ENCODE measurements around the gene RFX3.
A peak's percentile ranks its signal among the peaks of the same experiment; 100 is the strongest.

RFX3 gene

GRCh38 chr9:3191715-3192114 is 334.1 kb downstream of the RFX3 start:
- DNase-seq, result no peak

- DNase-seq, result no peak
Observed at GRCh38 chr9:3189113-3189861, 336.5 kb downstream of the RFX3 start.

- DNase-seq, result no peak
Observed at GRCh38 chr9:3186751-3187150, 339.1 kb downstream of the RFX3 start.

- DNase-seq, result peak; percentile 75
Observed at GRCh38 chr9:3181049-3181953, 344.5 kb downstream of the RFX3 start.

- DNase-seq, result no peak
Observed at GRCh38 chr9:3180696-3181048, 345.1 kb downstream of the RFX3 start.

GRCh38 chr9:3179711-3180110 is 346.1 kb downstream of the RFX3 start:
- DNase-seq, result no peak

GRCh38 chr9:3177936-3178335 is 347.9 kb downstream of the RFX3 start:
- DNase-seq, result no peak

- no peak for DNase-seq
Observed at GRCh38 chr9:3177146-3177761, 348.5 kb downstream of the RFX3 start.

- DNase-seq, result no peak
Observed at GRCh38 chr9:3173374-3173773, 352.4 kb downstream of the RFX3 start.

- DNase-seq, result no peak
Observed at GRCh38 chr9:3170819-3171218, 355.0 kb downstream of the RFX3 start.
